OCI-LY1 (cell line): ENCODE measurements around the gene ZNF385C.

Experiments
- EZH2 ChIP-seq: fragments of 200-600 bp; sonication (generic), shearing (Covaris generic); IDR thresholded peaks from 2 replicates; pipeline ENCODE4 v1.8.0; 2017; ENCODE audit warnings: borderline replicate concordance, mixed run types, mild to moderate bottlenecking, antibody characterized with exemption, low read length, moderate library complexity, mixed read lengths
- TF ChIP-seq, protein P1 (sequence below): fragments of 200-600 bp; sonication (generic), shearing (Covaris generic); IDR thresholded peaks from 2 replicates; pipeline ENCODE4 v1.5.1; 2017; ENCODE audit warnings: mild to moderate bottlenecking, antibody characterized with exemption, low read length, moderate library complexity, mixed read lengths

DNA sequence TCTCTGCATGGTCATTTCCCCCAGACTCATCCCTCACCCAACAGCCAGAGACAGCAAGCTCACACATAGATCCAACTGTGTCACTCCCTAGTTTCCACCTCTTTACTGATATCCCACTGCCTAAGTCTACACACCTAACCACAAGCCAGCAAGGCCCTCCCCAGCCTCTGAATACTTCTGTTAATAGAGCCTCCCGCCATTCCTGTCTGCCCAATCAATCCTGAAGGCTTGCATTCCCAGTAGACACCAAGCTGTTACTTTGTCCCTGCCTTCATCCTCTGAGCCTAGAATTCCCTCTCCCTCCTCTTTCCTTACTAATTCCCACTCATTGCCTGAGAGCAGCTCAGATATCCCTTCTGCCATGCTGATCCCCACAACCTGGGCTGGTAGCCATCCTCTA, 52.6 kb downstream of the ZNF385C start:
- TF ChIP-seq, protein P1, sequence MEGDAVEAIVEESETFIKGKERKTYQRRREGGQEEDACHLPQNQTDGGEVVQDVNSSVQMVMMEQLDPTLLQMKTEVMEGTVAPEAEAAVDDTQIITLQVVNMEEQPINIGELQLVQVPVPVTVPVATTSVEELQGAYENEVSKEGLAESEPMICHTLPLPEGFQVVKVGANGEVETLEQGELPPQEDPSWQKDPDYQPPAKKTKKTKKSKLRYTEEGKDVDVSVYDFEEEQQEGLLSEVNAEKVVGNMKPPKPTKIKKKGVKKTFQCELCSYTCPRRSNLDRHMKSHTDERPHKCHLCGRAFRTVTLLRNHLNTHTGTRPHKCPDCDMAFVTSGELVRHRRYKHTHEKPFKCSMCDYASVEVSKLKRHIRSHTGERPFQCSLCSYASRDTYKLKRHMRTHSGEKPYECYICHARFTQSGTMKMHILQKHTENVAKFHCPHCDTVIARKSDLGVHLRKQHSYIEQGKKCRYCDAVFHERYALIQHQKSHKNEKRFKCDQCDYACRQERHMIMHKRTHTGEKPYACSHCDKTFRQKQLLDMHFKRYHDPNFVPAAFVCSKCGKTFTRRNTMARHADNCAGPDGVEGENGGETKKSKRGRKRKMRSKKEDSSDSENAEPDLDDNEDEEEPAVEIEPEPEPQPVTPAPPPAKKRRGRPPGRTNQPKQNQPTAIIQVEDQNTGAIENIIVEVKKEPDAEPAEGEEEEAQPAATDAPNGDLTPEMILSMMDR = no peak
- no peak for TF ChIP-seq EZH2
